ENCODE data around the gene GDPD1.

The GDPD1 gene

GRCh38 chr17:59180626-59181025 is 39.7 kb upstream of the GDPD1 start:
- Histone ChIP-seq H3K4me1 (ENCODE audit: control insufficient read depth in 1 of 2, insufficient read depth in 1 of 2, low read depth in 1 of 2, low read length in 1 of 2) (no peaks in the 10 kb centered on the region), H3K36me3 (peaks cover 21% of the 10 kb centered on the region)

DNA sequence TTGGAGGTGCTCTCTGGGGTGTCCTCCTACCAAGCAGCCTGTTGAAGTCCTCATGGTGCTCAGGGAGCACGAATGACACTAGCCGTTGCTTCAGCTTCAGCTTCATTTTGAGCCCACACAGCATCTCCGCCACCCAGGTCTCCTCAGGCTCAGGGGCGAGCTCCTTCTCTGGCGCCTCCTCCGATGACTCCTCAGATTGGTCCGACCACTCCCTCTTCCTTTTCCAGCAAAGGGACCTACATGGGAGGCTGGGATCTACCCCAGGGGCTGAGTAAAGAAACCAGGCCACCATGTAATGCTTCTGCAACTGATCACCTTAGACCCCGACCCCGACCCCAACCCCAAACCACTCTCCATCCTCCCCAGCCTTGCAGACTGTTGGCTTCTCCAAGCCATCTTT is 38.8 kb upstream of the GDPD1 start:
- H3K36me3 ChIP-seq: peaks cover 26% of the 10 kb centered on the region
- H3K27me3 ChIP-seq: no peaks in the 10 kb centered on the region
- TF ChIP-seq, protein P1, sequence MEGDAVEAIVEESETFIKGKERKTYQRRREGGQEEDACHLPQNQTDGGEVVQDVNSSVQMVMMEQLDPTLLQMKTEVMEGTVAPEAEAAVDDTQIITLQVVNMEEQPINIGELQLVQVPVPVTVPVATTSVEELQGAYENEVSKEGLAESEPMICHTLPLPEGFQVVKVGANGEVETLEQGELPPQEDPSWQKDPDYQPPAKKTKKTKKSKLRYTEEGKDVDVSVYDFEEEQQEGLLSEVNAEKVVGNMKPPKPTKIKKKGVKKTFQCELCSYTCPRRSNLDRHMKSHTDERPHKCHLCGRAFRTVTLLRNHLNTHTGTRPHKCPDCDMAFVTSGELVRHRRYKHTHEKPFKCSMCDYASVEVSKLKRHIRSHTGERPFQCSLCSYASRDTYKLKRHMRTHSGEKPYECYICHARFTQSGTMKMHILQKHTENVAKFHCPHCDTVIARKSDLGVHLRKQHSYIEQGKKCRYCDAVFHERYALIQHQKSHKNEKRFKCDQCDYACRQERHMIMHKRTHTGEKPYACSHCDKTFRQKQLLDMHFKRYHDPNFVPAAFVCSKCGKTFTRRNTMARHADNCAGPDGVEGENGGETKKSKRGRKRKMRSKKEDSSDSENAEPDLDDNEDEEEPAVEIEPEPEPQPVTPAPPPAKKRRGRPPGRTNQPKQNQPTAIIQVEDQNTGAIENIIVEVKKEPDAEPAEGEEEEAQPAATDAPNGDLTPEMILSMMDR (IDR thresholded peaks at IDR 0.05): no peak
- H3K9me3 ChIP-seq: no peaks in the 10 kb centered on the region
- no peaks in the 10 kb centered on the region for H3K4me1 ChIP-seq (ENCODE audit: control insufficient read depth in 1 of 2, insufficient read depth in 1 of 2, low read depth in 1 of 2, low read length in 1 of 2)
- no peak overlapping the region for H3K4me3 ChIP-seq (ENCODE audit: low read depth in 1 of 2, low read length in 1 of 2)
- H3K27ac ChIP-seq: no peak overlapping the region

More at GRCh38 chr17:59180626-59181025, 39.7 kb upstream of the GDPD1 start:
- TF ChIP-seq, protein P1 (IDR thresholded peaks at IDR 0.05): no peak
- Histone ChIP-seq H3K9me3 (no peaks in the 10 kb centered on the region), H3K27ac (no peak overlapping the region), H3K4me3 (ENCODE audit: low read depth in 1 of 2, low read length in 1 of 2) (no peak overlapping the region), H3K27me3 (no peaks in the 10 kb centered on the region)

- no peaks in the 10 kb centered on the region for H3K27me3 ChIP-seq
- H3K36me3 ChIP-seq: peaks cover 36% of the 10 kb centered on the region
- TF ChIP-seq, protein P1 (IDR thresholded peaks at IDR 0.05): no peak
- no peak overlapping the region for H3K4me3 ChIP-seq (ENCODE audit: low read depth in 1 of 2, low read length in 1 of 2)
- H3K4me1 ChIP-seq (ENCODE audit: control insufficient read depth in 1 of 2, insufficient read depth in 1 of 2, low read depth in 1 of 2, low read length in 1 of 2): no peaks in the 10 kb centered on the region
- no peak overlapping the region for H3K27ac ChIP-seq
- H3K9me3 ChIP-seq: no peaks in the 10 kb centered on the region
Measured at GRCh38 chr17:59185997-59186396, 34.3 kb upstream of the GDPD1 start.

- TF ChIP-seq, protein P1 (IDR thresholded peaks at IDR 0.05): no peak
- H3K27me3 ChIP-seq: no peaks in the 10 kb centered on the region
- H3K27ac ChIP-seq: no peak overlapping the region
- H3K4me3 ChIP-seq (ENCODE audit: low read depth in 1 of 2, low read length in 1 of 2): no peak overlapping the region
- no peaks in the 10 kb centered on the region for H3K4me1 ChIP-seq (ENCODE audit: control insufficient read depth in 1 of 2, insufficient read depth in 1 of 2, low read depth in 1 of 2, low read length in 1 of 2)
- H3K36me3 ChIP-seq: peaks cover 36% of the 10 kb centered on the region
- H3K9me3 ChIP-seq: no peaks in the 10 kb centered on the region
Measured at GRCh38 chr17:59186850-59187249, 33.5 kb upstream of the GDPD1 start.

- no peaks in the 10 kb centered on the region for H3K9me3 ChIP-seq
- no peaks in the 10 kb centered on the region for H3K27me3 ChIP-seq
- TF ChIP-seq, protein P1 (IDR thresholded peaks at IDR 0.05): no peak
- no peak overlapping the region for H3K4me3 ChIP-seq (ENCODE audit: low read depth in 1 of 2, low read length in 1 of 2)
- no peak overlapping the region for H3K27ac ChIP-seq
- peaks cover 51% of the 10 kb centered on the region for H3K36me3 ChIP-seq
- H3K4me1 ChIP-seq (ENCODE audit: control insufficient read depth in 1 of 2, insufficient read depth in 1 of 2, low read depth in 1 of 2, low read length in 1 of 2): no peaks in the 10 kb centered on the region
Measured at GRCh38 chr17:59190806-59191205, 29.5 kb upstream of the GDPD1 start.

- no peaks in the 10 kb centered on the region for H3K27me3 ChIP-seq
- no peaks in the 10 kb centered on the region for H3K4me1 ChIP-seq (ENCODE audit: control insufficient read depth in 1 of 2, insufficient read depth in 1 of 2, low read depth in 1 of 2, low read length in 1 of 2)
- H3K27ac ChIP-seq: no peak overlapping the region
- H3K9me3 ChIP-seq: no peaks in the 10 kb centered on the region
- no peak overlapping the region for H3K4me3 ChIP-seq (ENCODE audit: low read depth in 1 of 2, low read length in 1 of 2)
- peaks cover 58% of the 10 kb centered on the region for H3K36me3 ChIP-seq
- TF ChIP-seq, protein P1 (IDR thresholded peaks at IDR 0.05): no peak
Measured at GRCh38 chr17:59193336-59193862, 26.9 kb upstream of the GDPD1 start.

Measured in neutrophil (primary cell).